GM12878 (cell line): ENCODE measurements around the gene FADD. TPM values are rescaled to one million over a fixed set of nuclear protein-coding genes. Genes with fewer than 3 reads are reported as not detected.

Experiments used
- ATAC-seq: fragments of 200-7000 bp; cut with Tn5 transposase; 3 replicates; pipeline ENCODE4 v1.9.1; 2020; ENCODE audit warnings: mild to moderate bottlenecking, moderate library complexity
- BruUV-seq: library from RNA; stranded (reverse); fragments of 400-500 nt; replicated peaks from 2 replicates; lab custom pipeline; 2021; lab: Mats Ljungman, UMichigan
- CTCF ChIA-PET: fragments of 300-600 bp; sonication (Branson Sonifier 250); formaldehyde crosslinking; extraction: SDS; loops from one replicate; lab custom pipeline; 2021; ENCODE audit warnings: inconsistent platforms; lab: Yijun Ruan, JAX
- POLR2A ChIA-PET: fragments of 350-600 bp; formaldehyde crosslinking; extraction: SDS; loops from one replicate; lab custom pipeline; 2021; ENCODE audit warnings: inconsistent platforms; lab: Charles Lee
- RAD21 ChIA-PET: fragments of 300-600 bp; sonication (Branson Sonifier 250); formaldehyde crosslinking; loops from one replicate; lab custom pipeline; 2023; ENCODE audit warnings: antibody characterized with exemption; ENCODE audit not compliant: unreplicated experiment; lab: Charles Lee
- SMC1A ChIA-PET: fragments of 300-600 bp; sonication (Branson Sonifier 250); formaldehyde crosslinking; loops from one replicate; lab custom pipeline; 2023; ENCODE audit not compliant: unreplicated experiment, uncharacterized antibody; lab: Charles Lee
- DNase-seq: peaks from one replicate; pipeline ENCODE4 v3.0.0-alpha.2; 2011; ENCODE audit warnings: low read depth, low spot score
- FAIRE-seq: peaks from 3 replicates; lab custom pipeline; 2011; peaks lifted over from hg19 to GRCh38; lab: Jason Lieb, UNC
- H2AFZ ChIP-seq: 2 replicates; pipeline ENCODE4 v1.6.0; 2011; ENCODE audit warnings: low read depth, low read length, control low read depth; ENCODE audit not compliant: control insufficient read depth
- H3K27ac ChIP-seq: 2 replicates; pipeline ENCODE4 v1.5.1; 2011; ENCODE audit warnings: control low read depth; ENCODE audit not compliant: control insufficient read depth, insufficient read depth
- H3K27me3 ChIP-seq, 2 experiments: replicated peaks in 1 of 2; 2 replicates each; pipeline versions ENCODE4 v1.6.0 to v1.6.1; 2011; ENCODE audit warnings: low read length in 1 of 2; ENCODE audit not compliant: control insufficient read depth in 2 of 2, insufficient read depth in 2 of 2
- H3K36me3 ChIP-seq, 2 experiments: 2 replicates each; pipeline ENCODE4 v1.5.1; 2011; ENCODE audit warnings: low read length in 1 of 2; ENCODE audit not compliant: control insufficient read depth in 2 of 2, insufficient read depth in 2 of 2
- H3K4me1 ChIP-seq: 2 replicates; pipeline ENCODE4 v1.6.1; 2011; ENCODE audit warnings: mild to moderate bottlenecking, low read length, moderate library complexity, mixed read lengths; ENCODE audit not compliant: control insufficient read depth, insufficient read depth
- H3K4me2 ChIP-seq: 2 replicates; pipeline ENCODE4 v1.6.0; 2011; ENCODE audit warnings: control low read depth; ENCODE audit not compliant: control insufficient read depth, insufficient read depth
- H3K4me3 ChIP-seq: fragments of 200-600 bp; sonication (generic); 2 replicates; pipeline ENCODE4 v1.5.1; 2016
- H3K79me2 ChIP-seq: 2 replicates; pipeline ENCODE4 v1.6.0; 2011; ENCODE audit warnings: low read length; ENCODE audit not compliant: control insufficient read depth, insufficient read depth
- H3K9ac ChIP-seq: 2 replicates; pipeline ENCODE4 v1.8.0; 2011; ENCODE audit warnings: low read length, control low read depth, mixed read lengths; ENCODE audit not compliant: control insufficient read depth, insufficient read depth
- H3K9me3 ChIP-seq: replicated peaks from 3 replicates; pipeline ENCODE4 v1.5.1; 2011; ENCODE audit warnings: mild to moderate bottlenecking, low read length; ENCODE audit not compliant: control insufficient read depth, insufficient read depth
- H4K20me1 ChIP-seq: 2 replicates; pipeline ENCODE4 v1.6.0; 2011; ENCODE audit not compliant: control insufficient read depth, insufficient read depth
- E4F1 ChIP-seq: fragments of 450-650 bp; IDR thresholded peaks from 2 replicates; pipeline ENCODE4 v1.6.1; 2018; ENCODE audit warnings: borderline replicate concordance, mild to moderate bottlenecking; ENCODE audit not compliant: partially characterized antibody
- EP300 ChIP-seq, 2 experiments: fragments of 150-350 bp in 1 of 2; IDR thresholded peaks; 2 replicates each; pipeline ENCODE4 v1.6.1; 2011 to 2012; ENCODE audit warnings: low read depth in 2 of 2, low read length in 2 of 2, borderline replicate concordance in 1 of 2, improper control_type of control experiment in 1 of 2, inconsistent platforms in 1 of 2; ENCODE audit not compliant: control insufficient read depth in 1 of 2
- HCFC1 ChIP-seq: fragments of 150-350 bp; IDR thresholded peaks from 2 replicates; pipeline ENCODE4 v1.6.1; 2014; ENCODE audit warnings: low read length
- HDGF ChIP-seq: fragments of 450-650 bp; IDR thresholded peaks from 2 replicates; pipeline ENCODE4 v1.6.1; 2016; ENCODE audit warnings: antibody characterized with exemption
- KAT2A ChIP-seq: conservative IDR thresholded peaks from 2 replicates; pipeline ENCODE4 v1.6.1; 2011; ENCODE audit warnings: low read depth, low read length; ENCODE audit not compliant: control insufficient read depth
- MLLT1 ChIP-seq: fragments of 450-650 bp; IDR thresholded peaks from 2 replicates; pipeline ENCODE4 v1.6.1; 2016; ENCODE audit warnings: mild to moderate bottlenecking
- MXI1 ChIP-seq: fragments of 150-350 bp; IDR thresholded peaks from 2 replicates; pipeline ENCODE4 v1.6.1; 2011; ENCODE audit warnings: low read depth, mild to moderate bottlenecking, inconsistent platforms, low read length, improper control_type of control experiment
- NBN ChIP-seq: fragments of 450-650 bp; IDR thresholded peaks from 2 replicates; pipeline ENCODE4 v1.6.1; 2016
- NFIC ChIP-seq: IDR thresholded peaks from 2 replicates; pipeline ENCODE4 v1.6.1; 2012; ENCODE audit warnings: low read depth, mild to moderate bottlenecking, inconsistent platforms, low read length, moderate library complexity
- NFYB ChIP-seq: IDR thresholded peaks from 2 replicates; pipeline ENCODE4 v1.6.1; 2011; ENCODE audit warnings: low read depth, mild to moderate bottlenecking, low read length, improper control_type of control experiment, moderate library complexity; ENCODE audit not compliant: insufficient read depth
- POLR2A ChIP-seq: IDR thresholded peaks from 2 replicates; pipeline ENCODE4 v1.6.1; 2011; ENCODE audit warnings: low read depth, mild to moderate bottlenecking, low read length
- POU2F2 ChIP-seq: IDR thresholded peaks from 3 replicates; pipeline ENCODE4 v1.6.1; 2011; ENCODE audit warnings: low read depth, mild to moderate bottlenecking, low read length, borderline replicate concordance
- RELA ChIP-seq: fragments of 450-650 bp; IDR thresholded peaks from 2 replicates; pipeline ENCODE4 v1.8.0; 2014; ENCODE audit warnings: borderline replicate concordance; ENCODE audit not compliant: partially characterized antibody
- SIN3A ChIP-seq: IDR thresholded peaks from 2 replicates; pipeline ENCODE4 v1.6.1; 2012; ENCODE audit warnings: low read depth, low read length, improper control_type of control experiment
- STAT1 ChIP-seq: fragments of 450-650 bp; conservative IDR thresholded peaks from 2 replicates; pipeline ENCODE4 v1.6.1; 2014; ENCODE audit warnings: antibody characterized with exemption, mild to moderate bottlenecking
- TARDBP ChIP-seq: IDR thresholded peaks from 2 replicates; pipeline ENCODE4 v1.6.1; 2016; ENCODE audit warnings: borderline replicate concordance
- TBL1XR1 ChIP-seq: IDR thresholded peaks from 2 replicates; pipeline ENCODE4 v1.6.1; 2012; ENCODE audit warnings: low read depth, low read length, improper control_type of control experiment
- ZNF384 ChIP-seq: IDR thresholded peaks from 2 replicates; pipeline ENCODE4 v1.6.1; 2012; ENCODE audit warnings: low read depth, mild to moderate bottlenecking, low read length, improper control_type of control experiment, borderline replicate concordance
- WGBS: methylation state at CpG from one replicate; pipeline ENCODE4 v1.1.6; 2016; ENCODE audit warnings: low lambda C conversion rate; ENCODE audit not compliant: insufficient replicate concordance, insufficient coverage; ENCODE audit errors: missing lambda C conversion rate; 5-methylcytosine and 5-hydroxymethylcytosine counted together
- in situ Hi-C: fragments of 300-500 bp; cut with MboI; formaldehyde crosslinking; loops from 9 replicates; pipeline ENCODE4 v1.14.3; 2018; ENCODE audit warnings: mixed read lengths
- intact Hi-C: fragments of 100-400 bp; cut with micrococcal nuclease; formaldehyde crosslinking; loops from one replicate; pipeline ENCODE4 v1.14.2; 2022; ENCODE audit not compliant: unreplicated experiment
- polyA plus RNA-seq, 11 experiments: library from polyadenylated mRNA; depleted of rRNA in 4 of 11; unstranded in 6 of 11; stranded (reverse) in 5 of 11; fragments of >200 nt; fragmentation: Nextera tagmentation in 4 of 11; fragmentation: Illumina TruSeq in 1 of 11; extraction: Ambion mirVana in 4 of 11; extraction: Trizol in 1 of 11; gene quantifications; 1 replicate in 1 of 11; 2 replicates in 10 of 11; pipeline versions ENCODE4 v1.2.1 to v1.2.3, GENCODE V29; 2011 to 2016; ENCODE audit warnings: inconsistent platforms in 2 of 11, missing spikeins in 2 of 11, low read depth in 1 of 11
- total RNA-seq, 4 experiments: library from RNA; depleted of rRNA in 3 of 4; stranded (reverse); fragments of >200 nt in 3 of 4; fragmentation: Illumina TruSeq in 1 of 4; extraction: Trizol in 1 of 4; gene quantifications; 2 replicates each; pipeline versions ENCODE4 v1.2.1 to v1.2.3, GENCODE V29; 2013 to 2021

FADD gene
- total and polyA plus RNA-seq, 10 of the 15 experiments (the other 5 are each of a cell fraction or from before 2014, with no cell fraction given): 0.32 to 38.7 (median 21.8) TPM

- no peak for TF ChIP-seq ZNF384
- no peak for TF ChIP-seq NBN
- TF ChIP-seq NFIC: no peak
- TF ChIP-seq E4F1: no peak
Observed at GRCh38 chr11:70233511-70233934, 30.4 kb downstream of the FADD start (continued).

- no TSS peak for BruUV-seq
- RAD21 ChIA-PET: no interaction called here
- Histone ChIP-seq H3K9me3 (no peaks in the 10 kb centered on the region), H3K36me3 (no peaks in the 10 kb centered on the region), H3K9ac (no peak overlapping the region), H2AFZ (no peak overlapping the region), H3K4me3 (no peak overlapping the region), H3K4me2 (no peak overlapping the region), H3K79me2 (no peaks in the 10 kb centered on the region), H4K20me1 (no peaks in the 10 kb centered on the region), H3K4me1 (peaks cover 2% of the 10 kb centered on the region; the same call in 1 of the 2 replicates), H3K27me3 (0 out of 4 replicates have a peak, but pooled peaks cover 0 to 1% of the 10 kb centered on the region in 2 experiments), H3K27ac (no peak overlapping the region)
- no peak for ATAC-seq
- DNase-seq: no peak
- POLR2A ChIA-PET: no interaction called here
- no peak for TF ChIP-seq NFYB
- TF ChIP-seq POLR2A: no peak
- no peak for TF ChIP-seq MXI1
- no peak for TF ChIP-seq KAT2A
- TF ChIP-seq MLLT1: no peak
- no peak for TF ChIP-seq EP300 (IDR thresholded peaks at IDR 0.05; ENCODE audit: borderline replicate concordance in 1 of 2, control insufficient read depth in 1 of 2, low read depth in 2 of 2, low read length in 2 of 2)
- no peak for TF ChIP-seq HDGF
- TF ChIP-seq SIN3A: no peak
- TF ChIP-seq RELA: no peak
- TF ChIP-seq TBL1XR1: no peak
- no peak for TF ChIP-seq TARDBP
- TF ChIP-seq STAT1: no peak
- TF ChIP-seq POU2F2: no peak
- no peak for TF ChIP-seq HCFC1
- 58% methylated on average over 9 of the region's 9 CpGs for WGBS
- no peak for FAIRE-seq
- intact Hi-C loops (no loop called here), in situ Hi-C loops (no loop called here)
- SMC1A ChIA-PET: no interaction called here
- CTCF ChIA-PET: no interaction called here
Observed at GRCh38 chr11:70233962-70234361, 30.9 kb downstream of the FADD start.
